ENCODE data around the gene BROX. TPM values are rescaled to one million over a fixed set of nuclear protein-coding genes. Genes with fewer than 3 reads are reported as not detected.
"Not testable (repeated sequence)": the region's sequence is repeated elsewhere in the genome, so short reads cannot be mapped to it uniquely, and the experiment has no call there.

BROX gene
- total RNA-seq, 4 donors from 2014 or later = 45.0 to 66.7 (median 49.8) TPM

DNA sequence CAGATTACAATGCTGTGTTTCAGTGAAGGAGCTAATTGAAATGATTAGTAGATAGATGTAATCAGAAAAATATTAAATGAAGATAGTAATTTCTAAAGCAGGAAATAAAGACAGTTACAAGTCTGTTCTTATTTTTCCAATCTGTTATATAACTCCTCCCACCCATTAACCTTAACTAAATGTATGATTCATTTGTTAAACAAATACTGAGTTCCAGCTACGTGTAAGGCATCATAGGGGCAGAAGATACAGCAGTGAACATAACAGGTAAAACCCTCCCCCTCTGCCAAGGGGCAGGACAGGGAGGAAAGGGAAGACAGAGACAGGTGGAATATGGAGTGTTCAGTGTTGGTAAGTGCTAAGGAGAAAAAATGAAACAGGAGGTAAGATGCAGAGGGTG is 24.6 kb downstream of the BROX start, which contains the start of gene FAM177B:
Gene FAM177B, plus strand, starts transcription at position 231 of the 400 bp plus-strand sequence. CDS start 9,344 bp downstream, outside the sequence.
- 29 to 40% methylated on average over 1 of the region's 1 CpG for WGBS, 2 donors
- no peaks in the 10 kb centered on the region for H3K27me3 ChIP-seq
- TF ChIP-seq POLR2A (IDR thresholded peaks at IDR 0.05) = no peak
- TF ChIP-seq, protein P1, sequence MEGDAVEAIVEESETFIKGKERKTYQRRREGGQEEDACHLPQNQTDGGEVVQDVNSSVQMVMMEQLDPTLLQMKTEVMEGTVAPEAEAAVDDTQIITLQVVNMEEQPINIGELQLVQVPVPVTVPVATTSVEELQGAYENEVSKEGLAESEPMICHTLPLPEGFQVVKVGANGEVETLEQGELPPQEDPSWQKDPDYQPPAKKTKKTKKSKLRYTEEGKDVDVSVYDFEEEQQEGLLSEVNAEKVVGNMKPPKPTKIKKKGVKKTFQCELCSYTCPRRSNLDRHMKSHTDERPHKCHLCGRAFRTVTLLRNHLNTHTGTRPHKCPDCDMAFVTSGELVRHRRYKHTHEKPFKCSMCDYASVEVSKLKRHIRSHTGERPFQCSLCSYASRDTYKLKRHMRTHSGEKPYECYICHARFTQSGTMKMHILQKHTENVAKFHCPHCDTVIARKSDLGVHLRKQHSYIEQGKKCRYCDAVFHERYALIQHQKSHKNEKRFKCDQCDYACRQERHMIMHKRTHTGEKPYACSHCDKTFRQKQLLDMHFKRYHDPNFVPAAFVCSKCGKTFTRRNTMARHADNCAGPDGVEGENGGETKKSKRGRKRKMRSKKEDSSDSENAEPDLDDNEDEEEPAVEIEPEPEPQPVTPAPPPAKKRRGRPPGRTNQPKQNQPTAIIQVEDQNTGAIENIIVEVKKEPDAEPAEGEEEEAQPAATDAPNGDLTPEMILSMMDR (IDR thresholded peaks at IDR 0.05) = no peak
- no peaks in the 10 kb centered on the region for H3K9me3 ChIP-seq
- peaks cover 0 to 55% (median 10%) of the 10 kb centered on the region in 3 donors for H3K36me3 ChIP-seq
- H3K27ac ChIP-seq = no peak within 1 kb of the TSS
- DNase-seq = no peak
- H3K4me3 ChIP-seq = no peak within 1 kb of the TSS
- intact Hi-C loops (cut with DNase I) = loop anchor here (10.0 kb wide), 1 partner anchor 348 kb away; no protein-coding TSS in a partner anchor
- H3K4me1 ChIP-seq = peaks cover 0 to 13% (median 3%) of the 10 kb centered on the region in 3 donors

- WGBS, 2 donors = 59 to 65% methylated on average over 2 of the region's 2 CpGs
- Histone ChIP-seq H3K4me1 (peaks cover 0 to 13% (median 3%) of the 10 kb centered on the region in 3 donors), H3K27me3 (no peaks in the 10 kb centered on the region), H3K4me3 (no peak overlapping the region), H3K27ac (no peak overlapping the region), H3K36me3 (peaks cover 0 to 31% (median 0%) of the 10 kb centered on the region in 3 donors), H3K9me3 (no peaks in the 10 kb centered on the region)
- TF ChIP-seq POLR2A (IDR thresholded peaks at IDR 0.05) = no peak
- TF ChIP-seq, protein P1 (IDR thresholded peaks at IDR 0.05) = no peak
- intact Hi-C loops (cut with DNase I) = loop anchor here (10.0 kb wide), 1 partner anchor 345 kb away; no protein-coding TSS in a partner anchor
- DNase-seq = no peak
These were observed 27.1 kb downstream of the BROX start for GRCh38 chr1:222739465-222739864.

DNA sequence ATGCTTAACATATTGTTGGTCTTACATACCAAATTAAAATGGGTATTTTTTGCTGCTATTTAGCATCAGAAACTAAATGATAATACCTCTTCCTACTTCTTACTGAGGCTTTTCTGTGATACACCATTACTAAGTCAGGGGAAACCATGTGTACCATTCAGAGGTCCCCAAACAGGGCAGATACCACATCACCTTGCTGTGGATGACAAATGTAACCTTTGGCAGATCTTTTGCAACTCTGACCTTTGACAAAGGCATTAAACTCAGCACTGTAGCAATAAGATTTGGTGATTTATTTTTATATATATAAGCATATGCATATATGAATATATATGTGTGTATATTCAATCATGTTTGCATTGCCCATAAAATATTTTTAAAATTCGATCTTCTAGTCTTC is 27.6 kb downstream of the BROX start:
- Histone ChIP-seq H3K27ac (no peak overlapping the region), H3K36me3 (peaks cover 0 to 26% (median 0%) of the 10 kb centered on the region in 3 donors), H3K4me1 (peaks cover 0 to 13% (median 3%) of the 10 kb centered on the region in 3 donors), H3K27me3 (no peaks in the 10 kb centered on the region), H3K4me3 (no peak overlapping the region), H3K9me3 (no peaks in the 10 kb centered on the region)
- no peak for DNase-seq
- WGBS, 2 donors = 59 to 71% methylated on average over 1 of the region's 1 CpG
- TF ChIP-seq, protein P1 (IDR thresholded peaks at IDR 0.05) = no peak
- TF ChIP-seq POLR2A (IDR thresholded peaks at IDR 0.05) = no peak
- intact Hi-C loops (cut with DNase I) = loop anchor here (10.0 kb wide), 1 partner anchor 345 kb away; no protein-coding TSS in a partner anchor

DNA sequence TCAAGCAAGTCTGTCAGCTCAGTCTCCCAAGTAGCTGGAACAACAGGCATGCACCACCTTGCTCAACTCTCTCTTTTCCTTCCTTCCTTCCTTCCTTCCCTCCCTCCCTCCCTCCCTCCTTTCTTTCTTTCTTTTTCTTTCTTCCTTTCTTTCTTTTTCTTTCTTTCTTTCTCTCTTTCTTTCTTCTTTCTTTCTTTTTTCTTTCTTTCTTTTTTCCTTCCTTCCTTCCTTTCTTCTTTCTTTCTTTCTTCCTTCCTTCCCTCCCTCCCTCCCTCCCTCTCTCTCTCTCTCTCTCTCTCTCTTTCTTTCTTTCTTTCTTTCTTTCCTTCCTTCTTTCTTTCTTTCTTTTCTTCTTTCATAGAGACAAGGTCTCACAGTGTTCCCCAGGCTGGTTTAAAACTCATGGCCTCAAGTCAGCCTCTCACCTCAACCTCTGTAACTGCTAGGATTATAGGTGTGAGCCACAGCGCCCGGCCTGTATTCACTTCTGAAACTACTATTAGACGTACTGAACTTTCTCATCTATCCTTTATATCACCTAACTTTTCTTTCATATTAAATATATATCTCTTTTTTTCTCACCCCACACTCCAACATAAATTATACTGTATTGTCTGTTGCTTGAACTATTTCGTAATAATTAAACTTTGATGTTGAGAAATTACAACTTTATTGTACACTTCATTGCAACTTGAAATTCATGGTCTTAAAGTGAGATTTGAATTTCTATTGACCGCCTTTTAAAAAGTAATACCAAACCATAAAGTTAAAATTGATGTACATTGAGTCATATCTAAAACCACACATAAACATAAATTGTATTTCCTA is 29.5 kb downstream of the BROX start:
- H3K4me3 ChIP-seq; DNase-seq; H3K27me3 ChIP-seq; intact Hi-C loops (cut with DNase I); H3K9me3 ChIP-seq; H3K36me3 ChIP-seq; H3K4me1 ChIP-seq; H3K27ac ChIP-seq: not testable (repeated sequence)
- WGBS, 2 donors = 84 to 86% methylated on average over 5 of the region's 5 CpGs

GRCh38 chr1:222749927-222750326 is 37.6 kb downstream of the BROX start:
- Histone ChIP-seq H3K4me1 (peaks cover 6 to 9% (median 7%) of the 10 kb centered on the region in 3 donors), H3K27me3 (no peaks in the 10 kb centered on the region), H3K4me3 (no peak overlapping the region), H3K27ac (no peak overlapping the region), H3K36me3 (no peaks in the 10 kb centered on the region), H3K9me3 (no peaks in the 10 kb centered on the region)
- intact Hi-C loops (cut with DNase I) = no loop called here
- no peak for DNase-seq
- TF ChIP-seq, protein P1 (IDR thresholded peaks at IDR 0.05) = no peak
- no peak for TF ChIP-seq POLR2A (IDR thresholded peaks at IDR 0.05)
